ENCODE data around the gene HSPB9. TPM values are rescaled to one million over a fixed set of nuclear protein-coding genes. Genes with fewer than 3 reads are reported as not detected.

Gene HSPB9
- total and polyA plus RNA-seq, 2 of the 8 experiments (the other 6 are each of a cell fraction or from before 2014, with no cell fraction given): 0.27 to 0.30 TPM

- Histone ChIP-seq H4K20me1 (replicated peaks in 1 of 2; ENCODE audit: control insufficient read depth in 1 of 2, insufficient read depth in 2 of 2, low read length in 2 of 2) (peaks cover 0 to 5% of the 10 kb centered on the region in 2 experiments), H3K14ac (ENCODE audit: insufficient read length) (no peak overlapping the region), H3K36me3 (ENCODE audit: control insufficient read depth in 2 of 4, insufficient read depth in 4 of 4, low read length in 3 of 4) (peaks cover 3 to 20% (median 5%) of the 10 kb centered on the region in 4 experiments; a peak in 6 of 8 replicates), H3K4ac (replicated peaks; ENCODE audit: insufficient read length, low read depth, low read length) (no peak overlapping the region), H2AFZ (ENCODE audit: low read length) (no peak overlapping the region), H2BK20ac (ENCODE audit: low read length) (no peak overlapping the region), H3K27ac (ENCODE audit: low read depth, low read length) (no peak overlapping the region), H4K91ac (replicated peaks; ENCODE audit: insufficient read length, low read length) (no peak overlapping the region), H2BK15ac (ENCODE audit: low read length) (no peak overlapping the region), H3K9me3 (ENCODE audit: insufficient read depth in 2 of 2, low read depth in 1 of 2, low read length in 1 of 2) (no peaks in the 10 kb centered on the region), H2BK5ac (ENCODE audit: low read depth, low read length) (no peak overlapping the region), H3K23ac (ENCODE audit: insufficient read length) (no peak overlapping the region), H2BK120ac (replicated peaks; ENCODE audit: low read depth, low read length) (no peak overlapping the region), H3K4me3 (ENCODE audit: extremely low read depth in 1 of 4, insufficient read depth in 2 of 4, low read depth in 3 of 4, low read length in 4 of 4) (no peak overlapping the region), H2AK5ac (ENCODE audit: low read depth, low read length) (no peak overlapping the region), H3K27me3 (replicated peaks in 1 of 4; ENCODE audit: control insufficient read depth in 3 of 4, extremely low read depth in 1 of 4, insufficient read depth in 3 of 4, low read length in 3 of 4) (no peaks in the 10 kb centered on the region; a peak in 2 of 7 replicates), H4K5ac (ENCODE audit: insufficient read length, low read depth, low read length) (no peak overlapping the region), H3K56ac (replicated peaks; ENCODE audit: insufficient read length, low read depth, low read length) (no peak overlapping the region), H3K23me2 (ENCODE audit: low read depth, low read length) (peaks cover 10% of the 10 kb centered on the region), H3K4me1 (replicated peaks in 1 of 4; ENCODE audit: control insufficient read depth in 3 of 4, insufficient read depth in 4 of 4, low read length in 3 of 4) (peaks cover 0 to 16% (median 13%) of the 10 kb centered on the region in 4 experiments; a peak in 6 of 7 replicates), H4K8ac (ENCODE audit: extremely low read depth, insufficient read depth, low read length) (no peak overlapping the region), H3K18ac (ENCODE audit: extremely low read depth, low read length) (no peak overlapping the region), H3K79me1 (ENCODE audit: low read depth, low read length) (no peaks in the 10 kb centered on the region; the same call in 1 of the 2 replicates), H3K9ac (replicated peaks in 1 of 4; ENCODE audit: extremely low read depth in 1 of 4, low read depth in 3 of 4, low read length in 3 of 4) (no peak overlapping the region), H2BK12ac (ENCODE audit: low read depth, low read length) (no peak overlapping the region), H3K79me2 (ENCODE audit: control insufficient read depth in 1 of 2, insufficient read depth in 2 of 2, low read length in 2 of 2) (no peaks in the 10 kb centered on the region), H3K4me2 (ENCODE audit: insufficient read depth in 1 of 2, low read depth in 2 of 2, low read length in 2 of 2) (no peak overlapping the region)
- DNase-seq (ENCODE audit: low read depth in 1 of 2, low spot score in 2 of 2) (no peak), FAIRE-seq (no peak)
- WGBS, 2 experiments (ENCODE audit: extremely low coverage in 1 of 2, insufficient coverage in 1 of 2, insufficient read length in 1 of 2, insufficient replicate concordance in 2 of 2, low coverage in 1 of 2, low lambda C conversion rate in 2 of 2, missing lambda C conversion rate in 1 of 2): 90% methylated on average over 4 of the region's 4 CpGs; no CpG with 5 or more reads in 1 of the 2 experiments
- POLR2A ChIA-PET (ENCODE audit: partially characterized antibody): interaction anchor here (0.6 to 1.0 kb wide), 3 partner anchors 97 to 739 kb away, joined by 3 to 4 read pairs (median 3); no protein-coding TSS in a partner anchor
- CTCF ChIA-PET (ENCODE audit: partially characterized antibody): interaction anchor here (0.6 to 39.4 kb wide), 20 partner anchors 14 to 159 kb away, joined by 3 to 1084 read pairs (median 9); partner anchors contain the start of genes DNAJC7, KCNH4, NKIRAS2 and ZNF385C
- no peak for TF ChIP-seq SIX5 (IDR thresholded peaks at IDR 0.05; ENCODE audit: low read depth, low read length)
- no peak for TF ChIP-seq NRF1 (IDR thresholded peaks at IDR 0.05; ENCODE audit: low read depth, low read length)
- TF ChIP-seq JUND (IDR thresholded peaks at IDR 0.05; ENCODE audit: low read length): no peak
- TF ChIP-seq TCF12 (IDR thresholded peaks at IDR 0.05; ENCODE audit: low read depth, low read length): no peak
- no peak for TF ChIP-seq CTBP2 (IDR thresholded peaks at IDR 0.05; ENCODE audit: borderline replicate concordance, insufficient read depth, insufficient read length, low read length)
- TF ChIP-seq SIN3A (conservative IDR thresholded peaks at IDR 0.05 in 1 of 2, IDR thresholded peaks at IDR 0.05 in 1 of 2; ENCODE audit: low read depth in 1 of 2, low read length in 2 of 2): no peak
- no peak for TF ChIP-seq CHD1 (IDR thresholded peaks at IDR 0.05; ENCODE audit: low read depth, low read length)
- TF ChIP-seq ATF2 (IDR thresholded peaks at IDR 0.05; ENCODE audit: low read length): no peak
- TF ChIP-seq RFX5 (IDR thresholded peaks at IDR 0.05; ENCODE audit: borderline replicate concordance, low read depth, low read length): no peak
Observed at GRCh38 chr17:42118126-42118510, 4.5 kb upstream of the HSPB9 start.

Measured in H1 (cell line).